ENCODE measurements around the gene MIA2.

DNA sequence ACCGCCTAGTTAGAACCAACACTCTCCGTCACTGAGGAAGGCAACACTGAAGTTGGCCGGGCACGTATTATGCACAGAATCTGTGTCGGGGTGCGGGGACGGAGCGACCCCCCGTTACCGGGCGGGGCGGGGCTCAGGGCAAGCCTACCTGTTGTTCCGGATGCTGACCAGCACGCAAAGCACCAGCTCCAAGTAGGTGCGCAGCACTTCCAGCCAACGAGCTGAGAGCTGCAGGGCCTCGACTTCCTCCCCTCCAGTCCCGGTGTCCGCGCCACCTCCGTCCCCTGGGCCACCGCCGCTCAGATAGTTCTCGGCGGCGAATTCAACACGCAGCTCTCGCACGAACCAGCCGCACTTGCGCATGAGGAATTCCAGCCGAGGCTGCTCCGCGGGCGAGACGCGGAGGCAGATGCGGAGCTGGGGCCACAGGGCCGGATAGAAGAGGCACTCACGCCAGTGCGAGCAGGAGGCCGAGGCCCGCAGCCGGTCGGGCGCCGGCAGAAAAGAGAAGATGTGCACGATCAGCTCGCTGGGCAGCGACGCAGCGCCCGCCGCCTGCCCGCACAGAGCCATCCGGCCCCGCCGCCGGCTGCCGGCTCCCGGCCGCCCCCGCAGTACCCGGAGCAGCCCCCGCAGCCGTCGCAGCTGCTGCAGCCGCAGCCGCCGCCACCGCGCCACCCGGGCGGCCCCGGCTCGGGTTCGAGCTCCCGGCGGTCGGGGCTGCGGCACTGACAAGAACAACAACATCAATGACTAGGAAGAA lies 197.9 kb downstream of the MIA2 start:
- TF ChIP-seq EZH2 (IDR thresholded peaks at IDR 0.05; ENCODE audit: borderline replicate concordance, insufficient read depth, low read depth, low read length, poor library complexity, severe bottlenecking): no peak
- TF ChIP-seq, protein P1, sequence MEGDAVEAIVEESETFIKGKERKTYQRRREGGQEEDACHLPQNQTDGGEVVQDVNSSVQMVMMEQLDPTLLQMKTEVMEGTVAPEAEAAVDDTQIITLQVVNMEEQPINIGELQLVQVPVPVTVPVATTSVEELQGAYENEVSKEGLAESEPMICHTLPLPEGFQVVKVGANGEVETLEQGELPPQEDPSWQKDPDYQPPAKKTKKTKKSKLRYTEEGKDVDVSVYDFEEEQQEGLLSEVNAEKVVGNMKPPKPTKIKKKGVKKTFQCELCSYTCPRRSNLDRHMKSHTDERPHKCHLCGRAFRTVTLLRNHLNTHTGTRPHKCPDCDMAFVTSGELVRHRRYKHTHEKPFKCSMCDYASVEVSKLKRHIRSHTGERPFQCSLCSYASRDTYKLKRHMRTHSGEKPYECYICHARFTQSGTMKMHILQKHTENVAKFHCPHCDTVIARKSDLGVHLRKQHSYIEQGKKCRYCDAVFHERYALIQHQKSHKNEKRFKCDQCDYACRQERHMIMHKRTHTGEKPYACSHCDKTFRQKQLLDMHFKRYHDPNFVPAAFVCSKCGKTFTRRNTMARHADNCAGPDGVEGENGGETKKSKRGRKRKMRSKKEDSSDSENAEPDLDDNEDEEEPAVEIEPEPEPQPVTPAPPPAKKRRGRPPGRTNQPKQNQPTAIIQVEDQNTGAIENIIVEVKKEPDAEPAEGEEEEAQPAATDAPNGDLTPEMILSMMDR (IDR thresholded peaks at IDR 0.05): no peak
